ENCODE results near the gene HCFC1.

GRCh38 chrX:153908219-153908860, 63.3 kb downstream of the HCFC1 start:
- TF ChIP-seq CTCF (IDR thresholded peaks at IDR 0.05): no peak
- TF ChIP-seq POLR2A (IDR thresholded peaks at IDR 0.05): no peak

Measured in testis (tissue), 2 donors.